ENCODE results near the gene ZNF20.

Gene ZNF20

GRCh38 chr19:12139885-12140544 is at the start of gene ZNF20:
Gene ZNF20, minus strand, starts transcription at chr19:12140350. Its CDS starts 168 bp downstream, at chr19:12140182.
- in situ Hi-C loops (cut with HindIII; ENCODE audit: low sequenced_read_pairs): loop anchor here (5.0 kb wide), 1 partner anchor 47 kb away; no protein-coding TSS in a partner anchor

- in situ Hi-C loops (cut with HindIII; ENCODE audit: low sequenced_read_pairs): loop anchor here (5.0 kb wide), 1 partner anchor 45 kb away; the partner anchor contains the start of gene ZNF20
Observed at GRCh38 chr19:12187625-12188024, 47.5 kb upstream of the ZNF20 start.

GRCh38 chr19:12180377-12180776 is 40.2 kb upstream of the ZNF20 start:
- in situ Hi-C loops (cut with HindIII; ENCODE audit: low sequenced_read_pairs): no loop called here

GRCh38 chr19:12166626-12167025 is 26.5 kb upstream of the ZNF20 start:
- in situ Hi-C loops (cut with HindIII; ENCODE audit: low sequenced_read_pairs): no loop called here

GRCh38 chr19:12163826-12164225 is 23.7 kb upstream of the ZNF20 start:
- in situ Hi-C loops (cut with HindIII; ENCODE audit: low sequenced_read_pairs): no loop called here

- in situ Hi-C loops (cut with HindIII; ENCODE audit: low sequenced_read_pairs): no loop called here
Observed at GRCh38 chr19:12162882-12163806, 23.0 kb upstream of the ZNF20 start, which contains the start of gene ZNF136. Gene ZNF136, plus strand, starts transcription at chr19:12163096. Its CDS starts 108 bp downstream, at chr19:12163204.

- in situ Hi-C loops (cut with HindIII; ENCODE audit: low sequenced_read_pairs): no loop called here
Observed at GRCh38 chr19:12162513-12162881, 22.3 kb upstream of the ZNF20 start.

- in situ Hi-C loops (cut with HindIII; ENCODE audit: low sequenced_read_pairs): no loop called here
Observed at GRCh38 chr19:12159773-12160414, 19.7 kb upstream of the ZNF20 start.

GRCh38 chr19:12156223-12157058 is 16.3 kb upstream of the ZNF20 start, which contains the start of gene ZNF625:
Gene ZNF625, minus strand, starts transcription at chr19:12156734. Its CDS starts 176 bp downstream, at chr19:12156558.
- in situ Hi-C loops (cut with HindIII; ENCODE audit: low sequenced_read_pairs): no loop called here

- in situ Hi-C loops (cut with HindIII; ENCODE audit: low sequenced_read_pairs): no loop called here
Observed at GRCh38 chr19:12155324-12155860, 15.2 kb upstream of the ZNF20 start.

- in situ Hi-C loops (cut with HindIII; ENCODE audit: low sequenced_read_pairs): loop anchor here (5.0 kb wide), 1 partner anchor 33 kb away; no protein-coding TSS in a partner anchor
Observed at GRCh38 chr19:12145348-12145747, 5.2 kb upstream of the ZNF20 start.

GRCh38 chr19:12141405-12141736 is 1.2 kb upstream of the ZNF20 start:
- in situ Hi-C loops (cut with HindIII; ENCODE audit: low sequenced_read_pairs): loop anchor here (5.0 kb wide), 1 partner anchor 46 kb away; no protein-coding TSS in a partner anchor

- in situ Hi-C loops (cut with HindIII; ENCODE audit: low sequenced_read_pairs): loop anchor here (5.0 kb wide), 1 partner anchor 47 kb away; no protein-coding TSS in a partner anchor
Observed at GRCh38 chr19:12140545-12141404, 625 bp upstream of the ZNF20 start.

GRCh38 chr19:12139269-12139668 is 881 bp downstream of the ZNF20 start:
- in situ Hi-C loops (cut with HindIII; ENCODE audit: low sequenced_read_pairs): no loop called here

GRCh38 chr19:12137221-12137940 is 2.8 kb downstream of the ZNF20 start:
- in situ Hi-C loops (cut with HindIII; ENCODE audit: low sequenced_read_pairs): no loop called here

- in situ Hi-C loops (cut with HindIII; ENCODE audit: low sequenced_read_pairs): loop anchor here (5.0 kb wide), 3 partner anchors 91 to 181 kb away; no protein-coding TSS in a partner anchor
Observed at GRCh38 chr19:12133069-12133468, 7.1 kb downstream of the ZNF20 start.

GRCh38 chr19:12126707-12127106 is 13.4 kb downstream of the ZNF20 start:
- in situ Hi-C loops (cut with HindIII; ENCODE audit: low sequenced_read_pairs): no loop called here
